HepG2 (cell line): ENCODE results near the gene DSTN. TPM values are rescaled to one million over a fixed set of nuclear protein-coding genes. Genes with fewer than 3 reads are reported as not detected.
A peak's percentile ranks its signal among the peaks of the same experiment; 100 is the strongest.

Experiments
- AGO1 ChIP-seq: fragments of 200-400 bp; formaldehyde crosslinking; IDR thresholded peaks from 2 replicates; pipeline ENCODE4 v1.6.1; 2017; ENCODE audit warnings: mild to moderate bottlenecking, low read depth, low read length, moderate library complexity; ENCODE audit not compliant: poor library complexity, severe bottlenecking
- EP300 ChIP-seq, 3 experiments: sonication (generic) in 1 of 3; formaldehyde crosslinking in 1 of 3; IDR thresholded peaks; 2 replicates each; pipeline versions ENCODE4 v1.5.1 to v1.6.1; 2011 to 2020; ENCODE audit warnings: low read depth in 2 of 3, low read length in 2 of 3, borderline replicate concordance in 1 of 3, improper control_type of control experiment in 1 of 3, mild to moderate bottlenecking in 1 of 3, missing genetic modification reagents in 1 of 3, moderate library complexity in 1 of 3
- MIER3 ChIP-seq: IDR thresholded peaks from 2 replicates; pipeline ENCODE4 v1.6.1; 2016; ENCODE audit warnings: missing compliant biosample characterization, borderline replicate concordance
- MYNN ChIP-seq: sonication (generic); formaldehyde crosslinking; IDR thresholded peaks from 2 replicates; pipeline ENCODE4 v1.4.0; 2020; ENCODE audit warnings: mild to moderate bottlenecking, low read depth, missing genetic modification reagents
- PHF20 ChIP-seq: sonication (generic); formaldehyde crosslinking; IDR thresholded peaks from 2 replicates; pipeline ENCODE4 v1.5.0; 2020; ENCODE audit warnings: mild to moderate bottlenecking, missing genetic modification reagents
- RARG ChIP-seq: sonication (generic); formaldehyde crosslinking; IDR thresholded peaks from 2 replicates; pipeline ENCODE4 v1.4.0; 2020; ENCODE audit warnings: low read depth, mild to moderate bottlenecking, missing genetic modification reagents
- SOX13 ChIP-seq, 3 experiments: fragments of 450-650 bp in 1 of 3; sonication (generic) in 1 of 3; formaldehyde crosslinking in 1 of 3; IDR thresholded peaks in 2 of 3; conservative IDR thresholded peaks in 1 of 3; 2 replicates each; pipeline versions ENCODE4 v1.5.0 to v1.6.1; 2016 to 2020; ENCODE audit warnings: antibody characterized with exemption in 1 of 3, mild to moderate bottlenecking in 1 of 3, missing compliant biosample characterization in 1 of 3, missing genetic modification reagents in 1 of 3, moderate library complexity in 1 of 3
- ZBTB7B ChIP-seq: sonication (generic); formaldehyde crosslinking; IDR thresholded peaks from 2 replicates; pipeline ENCODE4 v1.4.0; 2020; ENCODE audit warnings: missing genetic modification reagents
- ZNF329 ChIP-seq: sonication (generic); formaldehyde crosslinking; IDR thresholded peaks from 2 replicates; pipeline ENCODE4 v1.9.0; 2021; ENCODE audit warnings: low read depth, mild to moderate bottlenecking, missing genetic modification reagents
- ZNF660 ChIP-seq: sonication (generic); formaldehyde crosslinking; IDR thresholded peaks from 2 replicates; pipeline ENCODE4 v1.5.1; 2020; ENCODE audit warnings: mild to moderate bottlenecking, low read depth, missing genetic modification reagents, borderline replicate concordance
- polyA plus RNA-seq, 8 experiments: library from polyadenylated mRNA; depleted of rRNA in 3 of 8; stranded (reverse) in 7 of 8; unstranded in 1 of 8; fragments of >200 nt; fragmentation: Illumina TruSeq in 4 of 8; extraction: Trizol in 4 of 8; gene quantifications; 2 replicates each; pipeline versions ENCODE4 v1.2.1 to v1.2.3, GENCODE V29; 2011 to 2016; ENCODE audit warnings: low read depth in 4 of 8, missing spikeins in 1 of 8, mixed read lengths in 1 of 8; ENCODE audit not compliant: insufficient read depth in 1 of 8
- total RNA-seq, 5 experiments: library from RNA; depleted of rRNA; stranded (reverse); fragments of >200 nt; fragmentation: Illumina TruSeq; extraction: Trizol; gene quantifications; 2 replicates each; pipeline ENCODE4 v1.2.3, GENCODE V29; 2016; ENCODE audit warnings: low read depth in 1 of 5
- TF ChIP-seq, protein P1 (sequence below): sonication (generic); formaldehyde crosslinking; IDR thresholded peaks from 2 replicates; pipeline ENCODE4 v1.8.0; 2023; ENCODE audit warnings: mild to moderate bottlenecking, missing genetic modification reagents

DSTN gene
- total and polyA plus RNA-seq, 2 of the 13 experiments (the other 11 are each of a cell fraction or from before 2014, with no cell fraction given) = 27.6 to 106 TPM

GRCh38 chr20:17613328-17614175 lies 43.7 kb downstream of the DSTN start (continued):
- TF ChIP-seq MYNN (CRISPR knock-in tag) = no peak
- no peak for TF ChIP-seq ZBTB7B (CRISPR knock-in tag)
- no peak for TF ChIP-seq RARG
- TF ChIP-seq, protein P1, sequence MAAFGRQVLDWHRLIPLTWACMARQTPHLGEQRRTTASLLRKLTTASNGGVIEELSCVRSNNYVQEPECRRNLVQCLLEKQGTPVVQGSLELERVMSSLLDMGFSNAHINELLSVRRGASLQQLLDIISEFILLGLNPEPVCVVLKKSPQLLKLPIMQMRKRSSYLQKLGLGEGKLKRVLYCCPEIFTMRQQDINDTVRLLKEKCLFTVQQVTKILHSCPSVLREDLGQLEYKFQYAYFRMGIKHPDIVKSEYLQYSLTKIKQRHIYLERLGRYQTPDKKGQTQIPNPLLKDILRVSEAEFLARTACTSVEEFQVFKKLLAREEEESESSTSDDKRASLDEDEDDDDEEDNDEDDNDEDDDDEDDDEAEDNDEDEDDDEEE (CRISPR knock-in tag) = 0 out of 2 replicates have a peak, but pooled peaks have one; percentile 8
- no peak for TF ChIP-seq ZNF660 (CRISPR knock-in tag)
- no peak for TF ChIP-seq ZNF329 (CRISPR knock-in tag)
- no peak for TF ChIP-seq SOX13 (IDR thresholded peaks at IDR 0.05)
- TF ChIP-seq SOX13 (CRISPR knock-in tag; conservative IDR thresholded peaks at IDR 0.05 in 1 of 2, IDR thresholded peaks at IDR 0.05 in 1 of 2) = no peak
- no peak for TF ChIP-seq MIER3 (CRISPR knock-in tag)
- TF ChIP-seq EP300 (IDR thresholded peaks at IDR 0.05; ENCODE audit: low read depth in 2 of 2, low read length in 2 of 2) = no peak
- TF ChIP-seq EP300 (CRISPR knock-in tag; IDR thresholded peaks at IDR 0.05; ENCODE audit: borderline replicate concordance) = no peak
- TF ChIP-seq PHF20 (CRISPR knock-in tag) = no peak
- TF ChIP-seq AGO1 = peak; percentile 10
- TF ChIP-seq, all 625 proteins: peak for 34
